Coronary artery (tissue), 2 donors: ENCODE measurements around the gene SLC4A7.
"Not testable (repeated sequence)": the region's sequence is repeated elsewhere in the genome, so short reads cannot be mapped to it uniquely, and the experiment has no call there.

Experiments
- DNase-seq: peaks from one replicate; pipeline ENCODE4 v3.0.0-alpha.2; 2017; ENCODE audit warnings: low spot score
- H3K27ac ChIP-seq, 2 donors: fragments of 200-600 bp; sonication (generic); one replicate each; pipeline ENCODE4 v1.5.1; 2016 to 2019
- H3K4me3 ChIP-seq: fragments of 200-600 bp; sonication (generic); 2 replicates; pipeline ENCODE4 v1.5.1; 2016; ENCODE audit warnings: mild to moderate bottlenecking, moderate library complexity
- CTCF ChIP-seq: fragments of 200-600 bp; sonication (generic); IDR thresholded peaks from one replicate; pipeline ENCODE4 v1.5.1; 2019; ENCODE audit warnings: antibody characterized with exemption

The SLC4A7 gene

GRCh38 chr3:27415202-27415601, 69.0 kb downstream of the SLC4A7 start:
- DNase-seq: no peak
- no peak for TF ChIP-seq CTCF

GRCh38 chr3:27392950-27393679, 91.1 kb downstream of the SLC4A7 start:
- TF ChIP-seq CTCF: no peak
- DNase-seq: no peak
- H3K4me3 ChIP-seq: no peak overlapping the region
- H3K27ac ChIP-seq: no peak overlapping the region

More at GRCh38 chr3:27415202-27415601, 69.0 kb downstream of the SLC4A7 start:
- no peak overlapping the region for H3K27ac ChIP-seq
- no peak overlapping the region for H3K4me3 ChIP-seq

- not testable (repeated sequence) for H3K27ac ChIP-seq, DNase-seq, H3K4me3 ChIP-seq
Observed at GRCh38 chr3:27392414-27392813, 91.8 kb downstream of the SLC4A7 start.

GRCh38 chr3:27391796-27392195, 92.4 kb downstream of the SLC4A7 start:
- Histone ChIP-seq H3K4me3 (no peak overlapping the region), H3K27ac (no peak overlapping the region)
- DNase-seq: no peak
- TF ChIP-seq CTCF: no peak

- no peak for TF ChIP-seq CTCF
- no peak overlapping the region for H3K4me3 ChIP-seq
- no peak overlapping the region for H3K27ac ChIP-seq
- DNase-seq: no peak
Observed at GRCh38 chr3:27387625-27388024, 96.6 kb downstream of the SLC4A7 start.

DNA sequence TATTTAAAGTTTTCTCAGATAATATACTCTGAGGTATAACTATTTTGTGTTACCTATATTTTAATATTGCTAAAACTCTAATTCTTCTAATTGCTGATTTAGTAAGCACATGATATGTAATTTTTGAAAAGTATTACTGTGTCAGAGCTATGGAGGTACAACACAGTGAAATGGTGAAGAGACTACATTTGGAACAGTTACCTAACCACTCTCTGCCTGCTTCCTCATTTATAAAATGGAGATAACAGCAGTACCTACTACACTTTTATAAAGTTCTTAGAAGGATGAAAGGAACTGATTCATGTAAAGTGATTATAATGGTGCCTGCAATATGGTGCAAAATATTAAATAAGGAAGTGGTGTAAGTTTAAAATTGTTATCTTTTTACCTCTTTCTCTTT, 98.7 kb downstream of the SLC4A7 start:
- DNase-seq: no peak
- Histone ChIP-seq H3K27ac (no peak overlapping the region), H3K4me3 (no peak overlapping the region)
- TF ChIP-seq CTCF: no peak

DNA sequence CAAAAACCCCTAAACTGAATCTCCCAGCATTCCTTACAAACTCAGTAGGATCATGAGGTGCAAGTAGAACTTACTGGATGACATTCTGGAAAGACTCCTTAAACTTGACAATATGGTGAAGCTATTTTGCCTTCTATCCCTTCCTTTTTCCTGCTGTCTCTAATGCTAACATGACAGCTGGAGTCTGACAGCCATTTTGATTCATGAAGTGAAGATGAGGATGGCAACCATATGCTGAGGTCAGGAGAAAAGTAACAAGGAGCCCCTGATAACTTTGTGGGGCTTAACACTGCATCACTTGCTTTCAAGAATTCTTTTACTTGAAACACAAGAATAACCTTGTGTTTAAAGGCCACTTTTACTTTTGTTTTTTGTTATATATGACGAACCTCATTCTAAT, 100.0 kb downstream of the SLC4A7 start:
- no peak for DNase-seq
- Histone ChIP-seq H3K27ac (no peak overlapping the region), H3K4me3 (no peak overlapping the region)
- TF ChIP-seq CTCF: no peak
